Fibroblast of lung (primary cell): ENCODE data around the gene PIAS4. TPM values are rescaled to one million over a fixed set of nuclear protein-coding genes. Genes with fewer than 3 reads are reported as not detected.

Experiments
- DNase-seq, 2 donors: peaks; one replicate each; pipeline versions ENCODE4 v3.0.0 to v3.0.0-alpha.2; 2010; ENCODE audit warnings: low read depth in 2 of 2
- H2AFZ ChIP-seq: 2 replicates; pipeline ENCODE4 v1.5.1; 2012; ENCODE audit warnings: low read length, control low read depth, inconsistent platforms
- H3K27ac ChIP-seq: 2 replicates; pipeline ENCODE4 v1.5.1; 2011; ENCODE audit warnings: low read length, control low read depth; ENCODE audit not compliant: insufficient read depth
- H3K27me3 ChIP-seq: 2 replicates; pipeline ENCODE4 v1.5.1; 2011; ENCODE audit warnings: mild to moderate bottlenecking, low read length; ENCODE audit not compliant: control insufficient read depth, insufficient read depth
- H3K36me3 ChIP-seq: 2 replicates; pipeline ENCODE4 v1.5.1; 2011; ENCODE audit warnings: low read length; ENCODE audit not compliant: control insufficient read depth, insufficient read depth
- H3K4me1 ChIP-seq: 2 replicates; pipeline ENCODE4 v1.5.1; 2011; ENCODE audit warnings: low read length; ENCODE audit not compliant: control insufficient read depth, insufficient read depth; ENCODE audit errors: extremely low read depth
- H3K4me2 ChIP-seq: 2 replicates; pipeline ENCODE4 v1.5.1; 2011; ENCODE audit warnings: low read length, control low read depth; ENCODE audit not compliant: insufficient read depth; ENCODE audit errors: extremely low read depth
- H3K4me3 ChIP-seq, 4 experiments: fragments of 200-600 bp in 1 of 4; sonication (generic) in 1 of 4; replicated peaks in 1 of 4; 2 replicates each; pipeline ENCODE4 v1.5.1; 2011 to 2016; ENCODE audit warnings: low read length in 4 of 4, low read depth in 3 of 4, mild to moderate bottlenecking in 3 of 4, control low read depth in 2 of 4, inconsistent platforms in 1 of 4, mixed read lengths in 1 of 4; ENCODE audit not compliant: insufficient read depth in 1 of 4; ENCODE audit errors: control extremely low read depth in 1 of 4
- H3K79me2 ChIP-seq: 2 replicates; pipeline ENCODE4 v1.5.1; 2012; ENCODE audit warnings: mild to moderate bottlenecking, low read length, inconsistent platforms; ENCODE audit not compliant: control insufficient read depth, insufficient read depth
- H3K9ac ChIP-seq: 2 replicates; pipeline ENCODE4 v1.5.1; 2011; ENCODE audit warnings: mild to moderate bottlenecking, low read length, control low read depth; ENCODE audit not compliant: insufficient read depth
- H3K9me3 ChIP-seq: 2 replicates; pipeline ENCODE4 v1.5.1; 2012; ENCODE audit warnings: low read depth, low read length; ENCODE audit not compliant: control insufficient read depth, insufficient read depth
- H4K20me1 ChIP-seq: 2 replicates; pipeline ENCODE4 v1.5.1; 2011; ENCODE audit warnings: low read length; ENCODE audit not compliant: control insufficient read depth, insufficient read depth; ENCODE audit errors: extremely low read depth
- CTCF ChIP-seq, 2 donors: IDR thresholded peaks in 1 of 2; conservative IDR thresholded peaks in 1 of 2; 1 replicate in 1 of 2; 2 replicates in 1 of 2; pipeline ENCODE4 v1.5.1; 2011 to 2012; ENCODE audit warnings: low read length in 2 of 2, control low read depth in 1 of 2, inconsistent platforms in 1 of 2, low read depth in 1 of 2, mild to moderate bottlenecking in 1 of 2
- EZH2 ChIP-seq: IDR thresholded peaks from 2 replicates; pipeline ENCODE4 v1.5.1; 2012; ENCODE audit warnings: low read length, control low read depth, mild to moderate bottlenecking; ENCODE audit errors: missing control alignments
- polyA plus RNA-seq, 2 donors: library from polyadenylated mRNA; depleted of rRNA in 1 of 2; stranded (reverse) in 1 of 2; unstranded in 1 of 2; fragments of >200 nt; gene quantifications; 2 replicates each; pipeline ENCODE4 v1.2.1, GENCODE V29; 2011 to 2012; ENCODE audit warnings: missing spikeins in 1 of 2
- total RNA-seq: library from RNA; depleted of rRNA; stranded (reverse); fragments of >200 nt; gene quantifications from 2 replicates; pipeline ENCODE4 v1.2.1, GENCODE V29; 2014

The PIAS4 gene
- total and polyA plus RNA-seq, 2 donors (not counting 1 experiment from before 2014, with no cell fraction given): 6.6 to 14.9 TPM

- Histone ChIP-seq H3K79me2 (no peaks in the 10 kb centered on the region), H3K4me2 (no peak overlapping the region), H4K20me1 (no peaks in the 10 kb centered on the region), H3K9me3 (no peaks in the 10 kb centered on the region), H3K27ac (no peak overlapping the region), H3K4me3 (no peak overlapping the region), H2AFZ (no peak overlapping the region), H3K9ac (no peak overlapping the region), H3K4me1 (no peaks in the 10 kb centered on the region), H3K36me3 (no peaks in the 10 kb centered on the region), H3K27me3 (no peaks in the 10 kb centered on the region)
- no peak for DNase-seq
- TF ChIP-seq CTCF (conservative IDR thresholded peaks at IDR 0.05 in 1 of 2, IDR thresholded peaks at IDR 0.05 in 1 of 2; ENCODE audit: low read depth in 1 of 2, low read length in 2 of 2) (no peak), EZH2 (no peak)
These were observed 74.6 kb downstream of the PIAS4 start for GRCh38 chr19:4082172-4082571.

- no peaks in the 10 kb centered on the region for H3K9me3 ChIP-seq
- H3K9ac ChIP-seq: no peak overlapping the region
- DNase-seq: no peak
- H3K4me3 ChIP-seq: no peak overlapping the region
- no peak overlapping the region for H3K4me2 ChIP-seq
- H3K27ac ChIP-seq: no peak overlapping the region
- H3K4me1 ChIP-seq: no peaks in the 10 kb centered on the region
- no peaks in the 10 kb centered on the region for H4K20me1 ChIP-seq
- TF ChIP-seq EZH2 (no peak), CTCF (conservative IDR thresholded peaks at IDR 0.05 in 1 of 2, IDR thresholded peaks at IDR 0.05 in 1 of 2; ENCODE audit: low read depth in 1 of 2, low read length in 2 of 2) (no peak)
- no peaks in the 10 kb centered on the region for H3K36me3 ChIP-seq
- no peaks in the 10 kb centered on the region for H3K27me3 ChIP-seq
- H3K79me2 ChIP-seq: no peaks in the 10 kb centered on the region
- no peak overlapping the region for H2AFZ ChIP-seq
These were observed 76.4 kb downstream of the PIAS4 start for GRCh38 chr19:4083677-4084546.

- H3K4me3 ChIP-seq: no peak overlapping the region
- H3K9me3 ChIP-seq: no peaks in the 10 kb centered on the region
- DNase-seq: no peak
- no peaks in the 10 kb centered on the region for H3K27me3 ChIP-seq
- no peak overlapping the region for H3K27ac ChIP-seq
- H3K9ac ChIP-seq: no peak overlapping the region
- no peaks in the 10 kb centered on the region for H3K4me1 ChIP-seq
- no peak overlapping the region for H2AFZ ChIP-seq
- peaks cover under 1% of the 10 kb centered on the region for H3K36me3 ChIP-seq
- no peaks in the 10 kb centered on the region for H3K79me2 ChIP-seq
- H3K4me2 ChIP-seq: no peak overlapping the region
- H4K20me1 ChIP-seq: no peaks in the 10 kb centered on the region
- TF ChIP-seq EZH2 (no peak), CTCF (conservative IDR thresholded peaks at IDR 0.05 in 1 of 2, IDR thresholded peaks at IDR 0.05 in 1 of 2; ENCODE audit: low read depth in 1 of 2, low read length in 2 of 2) (no peak)
These were observed 77.0 kb downstream of the PIAS4 start for GRCh38 chr19:4084547-4084877.
